NAMALWA (cell line): ENCODE results near the gene TBX20.

Source experiments
- DNase-seq: peaks from one replicate; pipeline ENCODE4 v3.0.0-alpha.2; 2015; ENCODE audit warnings: low spot score

Gene TBX20

DNA sequence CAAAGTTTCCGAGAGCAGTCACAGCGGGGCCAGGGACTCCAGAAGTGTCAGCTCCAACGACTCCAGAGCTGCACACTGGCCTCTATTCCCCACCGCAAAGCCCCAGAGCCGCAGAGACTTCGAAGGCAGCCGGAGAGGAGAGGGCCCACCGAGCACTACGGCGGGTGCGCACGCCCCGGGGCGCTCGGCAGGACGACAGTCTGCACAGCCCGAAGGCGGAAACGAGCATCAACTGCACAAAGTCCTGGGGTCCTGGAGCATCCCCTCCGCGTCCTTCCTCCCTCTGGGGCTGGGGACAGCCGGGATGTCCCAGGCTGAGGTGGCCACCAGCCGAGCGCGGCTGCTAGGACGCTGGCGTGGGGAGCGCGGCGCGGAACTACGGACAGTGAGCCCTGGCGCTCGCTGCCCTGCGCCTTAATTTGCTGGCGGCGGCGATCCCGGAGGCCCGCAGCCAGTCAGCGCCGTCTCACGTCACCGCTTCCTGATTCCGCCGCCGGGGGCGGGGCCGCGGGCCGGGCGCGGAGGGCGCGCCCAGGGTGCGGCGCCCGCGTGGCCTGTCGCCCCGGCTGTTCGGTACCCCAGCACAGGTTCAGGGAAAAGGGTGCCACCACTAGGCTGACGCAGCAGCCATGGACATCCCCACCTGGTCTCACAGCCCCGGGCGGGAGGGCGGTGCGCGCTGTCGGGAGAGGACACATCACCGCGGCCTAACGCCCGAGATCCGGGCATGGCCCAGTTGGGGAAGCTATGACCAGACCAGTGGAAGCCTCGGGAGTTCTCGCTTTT lies at the start of gene TBX20:
Gene TBX20 (minus strand): TSS at position 391 of the 786 bp plus-strand sequence. CDS start 480 bp downstream, outside the sequence.
- DNase-seq, result no peak

GRCh38 chr7:35289376-35289775 lies 35.5 kb upstream of the TBX20 start:
- no peak for DNase-seq

GRCh38 chr7:35286986-35287385 lies 33.1 kb upstream of the TBX20 start:
- DNase-seq, result no peak

GRCh38 chr7:35286422-35286821 lies 32.5 kb upstream of the TBX20 start:
- DNase-seq, result no peak

DNA sequence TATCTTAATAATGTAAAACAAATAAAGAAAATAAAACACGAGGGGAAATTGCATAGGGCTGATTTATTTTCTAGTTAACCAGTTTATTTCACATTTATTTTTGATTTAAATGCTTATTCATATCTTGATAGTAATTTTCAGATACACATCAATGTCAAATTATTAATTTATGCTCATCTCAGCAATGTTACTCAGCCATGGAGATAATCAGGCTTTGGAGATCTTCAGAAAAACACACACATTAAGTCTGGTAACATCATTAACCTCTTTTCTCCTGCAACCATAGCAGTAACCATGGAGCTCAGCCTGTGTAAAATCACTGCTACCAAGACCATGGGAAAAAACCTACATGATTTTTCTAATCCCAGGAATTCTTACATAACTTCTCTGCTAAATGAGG lies 31.9 kb upstream of the TBX20 start:
- no peak for DNase-seq

GRCh38 chr7:35280902-35281301 lies 27.0 kb upstream of the TBX20 start:
- no peak for DNase-seq

GRCh38 chr7:35277359-35277758 lies 23.5 kb upstream of the TBX20 start:
- DNase-seq, result no peak

- DNase-seq, result no peak
Observed at GRCh38 chr7:35272246-35272645, 18.3 kb upstream of the TBX20 start.

GRCh38 chr7:35268953-35269352 lies 15.1 kb upstream of the TBX20 start:
- no peak for DNase-seq

- no peak for DNase-seq
Observed at GRCh38 chr7:35267411-35267810, 13.5 kb upstream of the TBX20 start.

GRCh38 chr7:35263396-35263795 lies 9.5 kb upstream of the TBX20 start:
- no peak for DNase-seq

GRCh38 chr7:35261476-35262285 lies 7.8 kb upstream of the TBX20 start:
- no peak for DNase-seq

DNA sequence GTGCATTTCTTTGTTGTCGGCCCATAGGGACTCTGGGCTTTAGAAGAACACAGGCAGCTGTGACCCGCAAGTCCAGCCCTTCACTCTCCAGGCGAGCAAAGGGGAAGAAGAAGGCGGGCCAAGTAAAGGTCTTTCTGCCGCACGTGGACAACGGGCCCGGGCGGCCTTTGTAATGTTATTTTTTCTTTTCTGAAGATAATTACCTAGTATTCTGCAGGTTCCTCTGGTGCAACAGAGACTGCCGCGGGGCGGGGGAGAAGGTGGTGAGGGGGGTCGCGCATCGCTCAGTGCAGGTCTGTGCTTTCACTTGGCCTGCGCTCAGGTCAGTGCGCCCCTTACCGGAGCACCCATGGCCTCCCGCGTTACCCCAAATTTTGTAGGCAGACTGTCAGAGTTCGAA lies 7.1 kb upstream of the TBX20 start:
- DNase-seq, result no peak

GRCh38 chr7:35260246-35260645 lies 6.3 kb upstream of the TBX20 start:
- DNase-seq, result no peak

GRCh38 chr7:35259523-35259908 lies 5.6 kb upstream of the TBX20 start:
- no peak for DNase-seq

DNA sequence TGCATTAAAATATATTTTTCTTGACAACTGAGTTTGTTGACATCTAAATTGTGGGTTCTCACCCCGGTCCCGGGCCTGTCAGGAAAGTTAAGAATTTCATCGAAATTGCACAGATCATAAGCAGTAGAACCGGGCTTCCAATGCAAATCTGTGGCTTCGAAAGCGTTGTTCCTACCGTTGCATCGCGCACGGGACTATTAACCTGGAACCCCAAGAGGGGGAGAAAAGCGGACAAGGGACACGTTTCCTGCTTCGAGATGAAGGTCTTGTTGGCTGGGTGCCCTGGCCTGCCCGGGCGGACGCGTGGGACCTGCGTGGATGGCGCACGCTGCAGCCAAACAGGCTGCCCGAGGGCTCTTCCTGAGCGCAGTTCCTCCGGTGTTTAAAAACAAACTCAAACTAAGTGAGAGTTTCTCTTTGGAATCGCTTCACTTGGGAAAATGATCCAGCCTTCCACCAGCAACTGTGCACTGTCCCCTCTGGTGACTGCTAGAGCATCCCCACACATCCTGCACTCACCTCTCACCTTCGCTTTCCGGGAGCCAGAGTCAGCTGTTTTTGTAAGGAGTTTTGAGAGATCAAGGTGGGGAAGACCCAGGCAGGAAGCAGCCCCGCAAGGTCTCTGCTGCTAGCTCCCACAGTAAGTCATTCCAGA lies 5.1 kb upstream of the TBX20 start:
- DNase-seq, result no peak

GRCh38 chr7:35258125-35258867 lies 4.4 kb upstream of the TBX20 start:
- no peak for DNase-seq

DNA sequence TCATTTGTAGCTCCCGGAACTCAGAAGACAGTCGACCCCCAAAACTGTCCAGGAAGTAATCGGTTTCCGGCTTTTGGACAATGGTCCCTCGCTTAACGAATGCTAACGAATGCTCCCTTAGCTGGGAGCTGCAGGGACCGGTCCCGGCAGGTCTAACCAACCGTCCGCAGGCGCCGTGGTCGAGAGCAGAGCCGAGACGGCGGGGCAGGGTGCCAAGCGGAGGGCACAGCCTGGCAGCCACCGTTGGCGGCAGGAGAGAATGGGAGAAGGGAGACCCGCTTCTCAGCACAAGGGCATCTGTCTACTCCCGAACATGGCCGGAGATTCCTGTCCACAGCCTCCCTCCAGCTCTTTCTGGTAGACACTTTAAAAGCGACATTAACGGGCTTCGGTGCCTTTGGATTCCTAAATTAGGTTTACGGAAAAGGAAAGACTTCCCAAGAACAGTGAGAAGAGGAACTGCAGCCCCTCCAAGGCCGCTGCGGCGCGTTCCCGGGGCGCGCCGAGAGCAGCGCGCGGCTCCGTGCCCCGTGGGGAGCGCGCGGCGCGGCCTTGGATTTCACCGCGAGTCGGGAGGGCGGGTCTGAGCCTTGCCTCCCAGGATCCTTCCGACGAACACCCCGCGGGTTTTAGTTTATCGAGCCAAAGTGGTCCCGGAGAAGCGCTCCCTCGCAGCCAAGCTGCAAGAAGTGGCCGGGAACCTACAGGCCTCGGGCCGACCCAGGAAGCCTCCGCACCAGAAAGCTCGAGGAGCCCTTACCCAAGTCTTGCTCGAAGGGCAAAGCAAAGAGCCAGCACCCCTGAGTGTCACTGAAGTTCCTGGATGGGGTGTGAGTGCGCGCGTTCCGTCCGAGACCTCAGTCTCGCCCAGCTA lies 3.6 kb upstream of the TBX20 start:
- DNase-seq, result no peak

- peak; percentile 22 for DNase-seq
Observed at GRCh38 chr7:35256256-35257175, 2.6 kb upstream of the TBX20 start.
